SK-N-SH treated with all-trans-retinoic acid at 6 μM for 48 hours (cell line): Measurements from ENCODE around the gene HS6ST3.

Experiments
- ARNTL ChIP-seq: fragments of 450-650 bp; formaldehyde crosslinking; IDR thresholded peaks from 2 replicates; pipeline ENCODE4 v1.5.0; 2020; ENCODE audit warnings: low read depth, mild to moderate bottlenecking, moderate library complexity, borderline replicate concordance
- SNAI2 ChIP-seq: fragments of 250-450 bp; sonication (Bioruptor Pico); IDR thresholded peaks from 2 replicates; pipeline ENCODE4 v1.5.0; 2020; ENCODE audit warnings: mild to moderate bottlenecking, moderate library complexity
- TCF4 ChIP-seq: fragments of 250-450 bp; sonication (Bioruptor Pico); IDR thresholded peaks from 2 replicates; pipeline ENCODE4 v1.8.0; 2021; ENCODE audit warnings: mild to moderate bottlenecking, moderate library complexity, borderline replicate concordance
- TOX ChIP-seq: fragments of 250-450 bp; sonication (Bioruptor Pico); IDR thresholded peaks from 2 replicates; pipeline ENCODE4 v1.8.0; 2021; ENCODE audit warnings: mild to moderate bottlenecking, moderate library complexity, borderline replicate concordance
- ZC3H10 ChIP-seq: fragments of 250-450 bp; sonication (Bioruptor Pico); IDR thresholded peaks from 2 replicates; pipeline ENCODE4 v1.5.1; 2021; ENCODE audit warnings: mild to moderate bottlenecking, moderate library complexity
- ZFP3 ChIP-seq: fragments of 250-450 bp; sonication (Bioruptor Pico); IDR thresholded peaks from 2 replicates; pipeline ENCODE4 v1.5.0; 2020; ENCODE audit warnings: mild to moderate bottlenecking, moderate library complexity
- ZNF70 ChIP-seq: fragments of 450-650 bp; formaldehyde crosslinking; IDR thresholded peaks from 2 replicates; pipeline ENCODE4 v1.5.0; 2020; ENCODE audit warnings: mild to moderate bottlenecking, moderate library complexity
- ZNF8 ChIP-seq: fragments of 450-650 bp; formaldehyde crosslinking; IDR thresholded peaks from 2 replicates; pipeline ENCODE4 v1.5.0; 2020; ENCODE audit warnings: mild to moderate bottlenecking, moderate library complexity

GRCh38 chr13:96629331-96629730 is 539.4 kb downstream of the HS6ST3 start:
- TF ChIP-seq ZFP3: no peak
- no peak for TF ChIP-seq ZC3H10
- TF ChIP-seq TOX: no peak
- no peak for TF ChIP-seq ARNTL (CRISPR knock-in tag)
- TF ChIP-seq ZNF8: no peak
- TF ChIP-seq TCF4 (CRISPR knock-in tag): no peak
- TF ChIP-seq SNAI2 (CRISPR knock-in tag): no peak
- TF ChIP-seq ZNF70 (CRISPR knock-in tag): no peak
